Measurements from ENCODE around the gene JMJD8. TPM values are rescaled to one million over a fixed set of nuclear protein-coding genes. Genes with fewer than 3 reads are reported as not detected.

The JMJD8 gene, protein sequence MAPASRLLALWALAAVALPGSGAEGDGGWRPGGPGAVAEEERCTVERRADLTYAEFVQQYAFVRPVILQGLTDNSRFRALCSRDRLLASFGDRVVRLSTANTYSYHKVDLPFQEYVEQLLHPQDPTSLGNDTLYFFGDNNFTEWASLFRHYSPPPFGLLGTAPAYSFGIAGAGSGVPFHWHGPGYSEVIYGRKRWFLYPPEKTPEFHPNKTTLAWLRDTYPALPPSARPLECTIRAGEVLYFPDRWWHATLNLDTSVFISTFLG
- total RNA-seq: 17.9 and 18.5 TPM in 2 replicates

GRCh38 chr16:684071-684794 lies at the start of gene JMJD8:
Gene JMJD8 (minus strand): TSS chr16:684334. CDS start chr16:684319, 15 bp downstream.

GRCh38 chr16:726438-727290 lies 42.5 kb upstream of the JMJD8 start, which contains the start of the genes CCDC78 and HAGHL:
Gene CCDC78 (minus strand): TSS chr16:726443. CDS start chr16:726367, 76 bp downstream.
Gene HAGHL (plus strand): TSS chr16:727106. CDS start chr16:727510, 404 bp downstream.

GRCh38 chr16:720990-721764 lies 37.0 kb upstream of the JMJD8 start, which contains the start of gene ANTKMT:
Gene ANTKMT (plus strand): TSS chr16:721146. CDS start chr16:721275, 129 bp downstream.

DNA sequence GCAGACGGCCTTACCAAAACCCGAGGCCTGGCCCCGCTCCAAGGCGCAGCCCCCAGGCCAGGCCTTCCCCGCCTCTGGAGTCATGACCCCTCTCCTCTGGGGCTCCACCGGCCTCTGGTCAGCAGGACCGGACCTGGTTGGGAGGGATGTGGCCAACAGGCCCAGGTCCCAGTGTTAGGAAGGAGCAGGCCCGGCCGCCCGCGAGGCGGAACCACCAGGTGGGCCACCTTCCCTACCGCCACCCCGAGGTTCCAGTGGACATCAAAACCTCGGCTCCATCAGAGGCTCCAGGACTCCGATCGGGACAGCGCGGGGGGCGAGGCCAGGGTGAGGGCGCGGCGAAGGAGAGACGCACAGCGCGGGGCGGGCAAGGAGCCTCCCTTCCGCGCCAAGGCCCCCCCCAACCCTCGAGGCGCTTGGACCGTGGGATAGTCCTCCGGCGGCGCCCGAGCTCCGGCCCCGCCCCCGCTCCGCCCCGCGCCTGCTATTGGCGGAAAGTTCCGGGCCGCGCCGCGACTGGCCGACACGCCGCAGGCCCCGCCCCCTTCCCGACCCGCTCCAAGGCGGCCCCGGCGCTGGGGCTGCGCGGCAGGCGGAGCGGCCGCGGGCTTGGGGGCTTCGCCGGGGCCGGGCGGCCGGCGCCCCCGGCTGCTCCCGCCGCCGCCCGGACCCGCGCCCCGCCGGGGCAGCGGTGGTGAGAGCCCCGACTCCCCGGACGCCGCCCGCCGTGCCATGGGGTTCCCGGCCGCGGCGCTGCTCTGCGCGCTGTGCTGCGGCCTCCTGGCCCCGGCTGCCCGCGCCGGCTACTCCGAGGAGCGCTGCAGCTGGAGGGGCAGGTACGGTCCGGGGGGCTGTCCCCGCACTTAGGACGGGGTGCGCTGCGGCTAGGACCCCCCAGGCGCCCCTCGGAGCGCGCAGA lies 30.7 kb upstream of the JMJD8 start, which contains the start of gene METRN:
METRN (plus strand) TSS at position 561 of the 919 bp plus-strand sequence; CDS start at position 733, 172 bp downstream.

DNA sequence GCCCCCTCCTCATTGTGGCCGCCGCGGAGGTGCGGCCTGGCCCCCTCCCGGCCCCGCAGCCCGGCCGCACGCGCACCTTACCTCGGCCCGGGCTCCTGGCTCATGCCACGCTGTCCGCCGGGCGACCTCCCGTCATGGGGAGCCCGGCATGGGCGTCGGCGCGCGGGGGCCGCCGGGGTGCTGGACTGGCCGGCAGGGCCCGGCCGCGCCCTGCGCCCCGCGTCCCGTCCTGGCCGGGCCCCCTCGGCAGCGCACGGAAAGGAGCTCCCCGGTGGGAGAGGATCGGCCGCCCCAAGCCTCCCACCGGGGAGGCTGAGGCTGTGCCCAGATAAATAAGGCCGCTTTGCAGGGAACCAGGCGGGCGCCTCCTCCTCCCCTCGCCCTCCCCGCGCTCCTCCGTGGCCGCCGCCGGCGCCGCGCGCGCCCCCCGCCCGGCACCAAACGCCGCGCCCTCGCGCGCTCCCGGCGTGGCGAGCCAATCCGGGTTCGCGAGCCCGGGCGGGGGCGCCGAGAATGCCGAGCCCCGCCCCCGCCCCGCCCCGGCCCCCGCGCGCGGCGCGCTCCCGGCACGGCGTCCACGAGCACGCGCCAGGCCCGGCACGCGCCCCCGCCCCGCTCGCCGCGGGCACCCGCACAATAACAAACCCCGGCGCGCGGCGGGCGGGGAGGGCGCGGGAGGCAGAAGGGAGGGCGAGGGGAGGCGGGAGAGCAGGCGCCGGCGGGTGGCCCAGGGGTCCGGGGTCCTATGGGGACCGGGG lies 21.5 kb upstream of the JMJD8 start, which contains the start of gene FBXL16:
FBXL16 (minus strand) TSS at position 371 of the 758 bp plus-strand sequence. CDS start 8,396 bp downstream, outside the sequence.

GRCh38 chr16:679814-680624 lies 4.1 kb downstream of the JMJD8 start, which contains the start of gene STUB1:
Gene STUB1 (plus strand): TSS chr16:680410. CDS start chr16:680526, 116 bp downstream.

DNA sequence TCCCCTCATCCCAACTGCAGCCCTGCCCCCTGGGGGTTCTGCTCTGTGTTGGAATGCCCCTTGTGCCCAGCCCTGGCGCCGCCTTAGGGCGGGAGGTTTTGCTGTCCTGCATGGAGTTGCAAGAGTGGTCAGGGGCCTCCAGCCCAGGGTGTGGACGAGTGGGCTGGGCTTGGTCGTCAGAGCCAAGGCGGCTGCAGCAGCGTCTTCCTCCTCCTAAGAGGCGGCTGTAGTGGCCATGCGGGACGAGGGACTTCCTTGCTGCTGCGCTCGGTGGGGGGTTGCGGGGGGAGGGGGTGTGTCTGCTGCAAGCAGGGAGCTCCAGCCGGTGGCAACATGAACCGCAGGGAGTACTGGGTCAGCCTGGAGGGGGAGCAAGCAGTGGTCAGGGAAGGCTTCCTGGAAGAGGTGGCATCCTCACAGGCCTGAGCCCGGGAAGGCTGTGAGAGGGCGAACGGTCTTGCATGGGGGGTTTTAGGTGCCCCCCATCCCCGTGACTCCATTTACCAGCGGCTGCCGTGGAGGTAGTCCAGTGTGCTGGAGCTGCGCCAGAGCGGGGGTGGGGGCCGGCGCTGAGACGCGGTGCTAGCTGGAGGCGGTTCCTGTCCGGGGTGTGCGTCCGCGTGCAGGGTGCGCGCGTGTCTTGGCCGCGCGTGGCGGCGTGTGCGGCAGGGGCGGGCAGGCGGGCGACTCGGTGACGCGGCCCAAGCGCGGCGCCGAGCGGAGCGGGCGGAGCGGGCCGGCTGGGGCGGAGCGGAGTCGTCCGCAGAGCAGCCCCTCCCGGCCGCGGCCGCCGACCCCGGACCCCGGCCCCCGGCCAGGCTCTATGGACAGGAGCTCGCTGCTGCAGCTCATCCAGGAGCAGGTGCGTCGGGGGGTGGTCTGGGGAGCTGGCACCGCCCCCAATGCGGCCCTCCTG lies 8.9 kb downstream of the JMJD8 start, which contains the start of gene RHBDL1:
RHBDL1 (plus strand) TSS at position 704 of the 916 bp plus-strand sequence; CDS start at position 824, 120 bp downstream.

DNA sequence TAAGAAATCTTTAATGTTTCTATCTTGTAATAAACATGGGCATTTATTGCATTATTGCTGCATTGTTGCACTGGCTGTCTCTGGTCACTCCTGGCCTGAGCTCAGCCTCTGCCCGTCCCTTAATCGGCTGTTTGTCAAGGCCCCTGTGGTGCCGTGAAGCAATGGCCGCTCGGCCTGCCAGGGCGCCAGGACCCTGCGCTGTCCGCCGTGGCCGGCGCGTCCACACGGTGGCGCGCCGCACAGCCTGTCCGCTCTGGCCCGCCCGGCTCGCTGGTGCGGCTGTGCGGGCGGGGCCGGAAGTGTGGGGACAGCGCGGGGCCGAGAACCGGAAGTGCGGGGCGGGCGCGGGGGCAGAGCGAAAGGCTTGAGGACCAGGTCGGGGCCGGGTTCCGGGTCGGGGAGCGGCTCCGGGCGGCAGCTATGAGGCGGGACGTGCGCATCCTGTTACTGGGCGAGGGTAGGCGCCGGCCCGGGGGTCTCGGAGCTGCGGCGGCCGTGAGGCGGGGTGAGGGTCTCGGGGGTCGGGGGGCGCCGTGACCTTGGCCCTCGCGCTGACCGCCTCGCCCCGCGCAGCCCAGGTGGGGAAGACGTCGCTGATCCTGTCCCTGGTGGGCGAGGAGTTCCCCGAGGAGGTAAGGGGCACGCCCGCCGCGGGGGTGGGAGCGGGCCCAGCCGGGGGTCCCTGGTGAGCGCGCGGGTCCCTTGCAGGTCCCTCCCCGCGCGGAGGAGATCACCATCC lies 16.2 kb downstream of the JMJD8 start, which contains the start of gene RHOT2:
RHOT2 (plus strand) TSS at position 353 of the 739 bp plus-strand sequence; CDS start at position 421, 68 bp downstream.

DNA sequence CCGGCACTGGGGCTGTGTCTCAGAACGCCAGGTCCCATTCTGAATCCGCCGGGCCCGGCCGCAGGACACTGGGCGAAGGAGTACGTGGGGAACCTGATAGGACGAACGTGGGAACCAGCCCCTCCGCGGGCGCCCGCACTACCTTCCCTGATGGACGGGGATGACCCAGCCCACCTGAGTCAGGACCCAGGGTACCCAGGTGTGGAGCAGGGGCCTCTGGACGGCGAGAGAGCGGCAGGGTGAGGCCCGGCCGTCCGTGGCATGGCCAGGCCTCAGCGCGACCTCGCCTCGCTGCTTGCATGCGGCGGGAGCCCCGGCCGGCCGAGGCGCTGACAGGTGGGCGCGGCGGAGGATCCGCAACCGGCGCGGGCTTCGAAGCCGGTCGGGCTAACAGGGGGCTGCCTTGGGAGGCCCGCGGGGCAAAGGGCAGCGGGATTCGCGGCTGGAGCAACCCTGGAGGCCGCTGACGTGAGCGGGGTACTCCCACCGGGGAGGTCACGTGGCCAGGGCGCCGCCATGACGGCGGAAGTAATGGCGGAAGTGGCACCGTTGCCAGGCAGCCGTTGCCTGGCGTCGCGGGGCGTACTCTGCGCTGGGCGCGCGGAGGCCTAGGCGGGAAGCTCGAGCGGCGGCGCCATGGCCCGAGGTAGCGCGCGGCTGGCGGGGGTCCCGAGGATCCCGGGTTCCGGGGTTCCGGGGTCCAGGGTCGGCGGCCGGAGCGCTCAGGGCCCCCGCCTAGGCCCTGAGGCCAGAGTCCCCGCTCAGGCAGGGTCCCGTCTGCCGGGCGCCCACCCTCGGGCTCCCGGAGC lies 35.1 kb downstream of the JMJD8 start, which contains the start of gene WDR90:
WDR90 (plus strand) TSS at position 585 of the 809 bp plus-strand sequence; CDS start at position 637, 52 bp downstream.

DNA sequence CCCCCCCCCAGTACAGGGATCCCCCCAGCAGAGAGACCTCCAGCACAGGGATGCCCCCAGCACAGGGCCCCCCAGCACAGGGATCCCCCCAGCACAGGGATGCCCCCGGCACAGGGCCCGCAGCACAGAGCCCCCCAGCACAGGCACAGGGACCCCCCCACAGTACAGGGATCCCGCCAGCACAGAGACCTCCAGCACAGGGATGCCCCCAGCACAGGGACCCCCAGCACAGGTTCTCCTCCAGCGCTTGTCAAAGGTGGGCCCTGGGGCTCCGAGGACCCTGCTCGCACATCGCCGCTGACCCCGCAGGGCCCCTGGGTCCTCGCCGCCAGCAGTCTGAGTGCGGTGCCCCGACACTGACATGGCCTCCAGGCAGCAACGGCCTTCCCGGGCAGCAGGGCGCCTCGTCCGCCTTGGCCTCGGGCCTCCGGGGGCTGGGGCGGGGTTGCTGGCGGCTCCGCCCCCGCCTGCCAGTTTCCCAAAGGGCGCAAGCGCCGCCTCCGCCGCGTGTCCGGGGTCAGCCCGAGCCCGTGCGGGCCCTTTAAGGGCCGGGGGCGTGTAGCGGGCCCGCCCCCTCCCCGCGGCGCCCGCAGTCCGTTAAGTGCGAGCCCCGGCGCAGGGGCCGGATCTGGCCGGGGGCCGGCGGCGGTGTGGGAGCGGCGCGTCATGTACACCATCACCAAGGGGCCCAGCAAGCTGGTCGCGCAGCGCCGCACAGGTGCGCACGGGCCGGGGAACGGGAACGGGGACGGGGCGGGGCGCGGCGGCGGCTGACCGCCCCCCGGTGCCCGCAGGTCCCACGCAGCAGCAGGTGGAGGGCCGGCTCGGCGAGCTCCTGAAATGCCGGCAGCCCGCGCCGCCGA lies 42.6 kb downstream of the JMJD8 start, which contains the start of gene MCRIP2:
MCRIP2 (plus strand) TSS at position 503 of the 863 bp plus-strand sequence; CDS start at position 667, 164 bp downstream.

GRCh38 chr16:636206-637080 lies 47.7 kb downstream of the JMJD8 start, which contains the start of gene METTL26:
Gene METTL26 (minus strand): TSS chr16:636305. CDS start chr16:636290, 15 bp downstream.

